HG02981 (cell line): Measurements from ENCODE around the gene CDC42SE1.

Experiments used
- ATAC-seq: cut with Tn5 transposase; IDR thresholded peaks from one replicate; pipeline ENCODE4 v1.9.1; 2021; ENCODE audit warnings: mild to moderate bottlenecking, moderate library complexity; ENCODE audit not compliant: unreplicated experiment

Gene CDC42SE1

DNA sequence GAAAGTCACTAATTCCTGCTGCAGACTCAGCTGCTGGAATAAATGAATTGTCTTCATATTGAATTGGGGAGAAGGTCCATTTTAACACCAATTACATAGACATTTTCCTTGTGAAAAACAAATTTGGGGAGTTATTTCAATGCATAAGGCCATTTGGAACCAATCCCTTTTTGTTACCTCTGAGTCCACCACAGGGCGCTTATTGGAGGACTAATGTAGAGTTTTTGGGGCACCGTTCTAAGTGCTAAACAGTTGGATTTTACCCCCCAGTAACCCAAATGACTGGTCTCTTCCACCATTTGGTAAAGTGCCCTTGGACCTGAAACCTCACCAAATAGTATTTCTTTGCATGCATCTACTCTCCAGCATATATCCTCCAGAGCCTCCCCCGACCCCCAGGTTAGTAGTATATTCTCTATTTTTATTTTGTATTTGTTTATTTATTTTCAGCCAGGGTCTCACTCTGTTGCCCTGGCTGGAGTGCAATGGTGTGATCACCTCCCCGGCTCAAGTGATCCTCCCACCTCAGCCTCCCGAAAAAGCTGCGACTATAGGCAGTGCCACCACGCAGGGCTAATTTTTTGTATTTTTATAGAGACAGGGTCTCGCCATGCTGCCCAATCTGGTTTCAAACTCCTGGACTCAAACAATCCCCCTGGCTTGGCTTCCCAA lies 49.6 kb downstream of the CDC42SE1 start:
- ATAC-seq: no peak

DNA sequence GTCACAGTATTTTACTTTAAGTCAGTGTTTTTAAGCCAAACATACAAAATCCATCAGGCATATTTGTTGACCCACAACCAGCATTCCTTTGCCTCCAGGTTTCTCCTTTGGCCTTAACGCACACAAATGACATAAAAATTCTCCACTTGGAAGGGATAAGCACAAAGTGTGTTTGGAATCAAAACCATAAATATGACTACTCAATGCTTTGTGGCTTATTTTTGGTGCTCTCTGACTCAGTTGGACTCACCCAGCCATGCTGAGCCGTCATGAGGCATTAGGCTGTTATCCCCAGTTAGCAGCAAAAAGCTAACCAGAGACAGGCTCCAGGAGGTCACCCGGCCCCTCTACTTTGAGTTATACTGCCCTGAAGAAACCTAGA lies 50.2 kb downstream of the CDC42SE1 start:
- ATAC-seq: no peak

- ATAC-seq: peak; percentile 78
Measured at GRCh38 chr1:151008244-151009205, 50.9 kb downstream of the CDC42SE1 start, which contains the start of gene PRUNE1. Gene PRUNE1 (plus strand): TSS chr1:151008449. CDS start chr1:151008633, 184 bp downstream.

DNA sequence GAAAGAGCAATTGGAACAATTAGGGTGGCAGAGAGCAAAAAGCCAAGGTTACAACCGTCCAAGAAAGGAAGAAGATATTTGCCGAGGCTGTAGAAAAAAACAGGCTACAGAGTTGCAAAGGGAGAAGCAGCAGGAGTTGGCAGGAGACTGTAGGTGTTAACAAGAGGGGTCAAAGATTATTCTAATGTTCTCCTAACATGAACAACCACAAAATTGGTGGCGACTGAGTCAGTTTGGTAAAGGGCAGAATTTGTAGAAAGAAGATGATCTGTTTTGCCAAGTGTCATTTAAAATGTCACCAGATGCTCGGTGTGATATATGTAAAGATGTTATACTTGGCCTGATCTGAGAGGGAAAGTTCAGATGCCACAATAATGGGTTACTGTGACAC lies 51.6 kb downstream of the CDC42SE1 start:
- no peak for ATAC-seq

- peak; percentile 46 for ATAC-seq
Measured at GRCh38 chr1:151006327-151007052, 52.9 kb downstream of the CDC42SE1 start, which contains the start of gene MINDY1. Gene MINDY1 (minus strand): TSS chr1:151006902. CDS start chr1:151002617, 4,285 bp downstream.

GRCh38 chr1:151005729-151006319 lies 53.6 kb downstream of the CDC42SE1 start:
- ATAC-seq: no peak

- ATAC-seq: no peak
Measured at GRCh38 chr1:151003180-151003579, 56.2 kb downstream of the CDC42SE1 start.

GRCh38 chr1:151002611-151003010 lies 56.8 kb downstream of the CDC42SE1 start:
- no peak for ATAC-seq

GRCh38 chr1:151002051-151002450 lies 57.4 kb downstream of the CDC42SE1 start:
- no peak for ATAC-seq

- ATAC-seq: no peak
Measured at GRCh38 chr1:151001602-151002001, 57.8 kb downstream of the CDC42SE1 start.
